HPDE6-E6E7 (cell line): ENCODE data around the gene RPL3.
"Not testable (repeated sequence)": the region's sequence is repeated elsewhere in the genome, so short reads cannot be mapped to it uniquely, and the experiment has no call there.

Experiments used
- DNase-seq: peaks from one replicate; pipeline ENCODE4 v3.0.0; 2011; ENCODE audit warnings: missing footprints; ENCODE audit errors: extremely low spot score

RPL3 gene

GRCh38 chr22:39351689-39352214, 32.3 kb upstream of the RPL3 start:
- no peak for DNase-seq

- DNase-seq, result no peak
These were observed 31.6 kb upstream of the RPL3 start for GRCh38 chr22:39350757-39351688.

- no peak for DNase-seq
These were observed 30.7 kb upstream of the RPL3 start, which contains the start of gene SYNGR1 for GRCh38 chr22:39349967-39350726. Gene SYNGR1 (plus strand): TSS chr22:39349991. CDS start chr22:39350011, 20 bp downstream.

- DNase-seq, result no peak
These were observed 30.1 kb upstream of the RPL3 start for GRCh38 chr22:39349506-39349966.

GRCh38 chr22:39348909-39349505, 29.6 kb upstream of the RPL3 start:
- DNase-seq, result no peak

GRCh38 chr22:39345231-39345630, 25.8 kb upstream of the RPL3 start:
- DNase-seq, result no peak

- DNase-seq, result no peak
These were observed 24.6 kb upstream of the RPL3 start for GRCh38 chr22:39344046-39344390.

- no peak for DNase-seq
These were observed 24.0 kb upstream of the RPL3 start for GRCh38 chr22:39343259-39344045.

- no peak for DNase-seq
These were observed 21.8 kb upstream of the RPL3 start for GRCh38 chr22:39341179-39341578.

- DNase-seq, result not testable (repeated sequence)
These were observed 20.4 kb upstream of the RPL3 start for GRCh38 chr22:39339775-39340174.

GRCh38 chr22:39336411-39336810, 17.0 kb upstream of the RPL3 start:
- DNase-seq, result no peak

- DNase-seq, result no peak
These were observed 13.1 kb upstream of the RPL3 start for GRCh38 chr22:39332441-39333064.

GRCh38 chr22:39330553-39330952, 11.1 kb upstream of the RPL3 start:
- not testable (repeated sequence) for DNase-seq

- no peak for DNase-seq
These were observed 8.8 kb upstream of the RPL3 start for GRCh38 chr22:39327995-39328754.

GRCh38 chr22:39325392-39325932, 6.0 kb upstream of the RPL3 start:
- DNase-seq, result no peak

GRCh38 chr22:39320616-39321029, 1.2 kb upstream of the RPL3 start:
- DNase-seq, result not testable (repeated sequence)

GRCh38 chr22:39318507-39319283, 728 bp downstream of the RPL3 start:
- no peak for DNase-seq

GRCh38 chr22:39317775-39318506, 1.5 kb downstream of the RPL3 start:
- no peak for DNase-seq
